Peyer's patch (tissue), 4 donors: ENCODE data around the gene SAV1.

ENCODE experiments used
- POLR2A ChIP-seq, 2 donors: fragments of 450-650 bp; IDR thresholded peaks; one replicate each; pipeline ENCODE4 v1.5.1; 2017; ENCODE audit warnings: antibody characterized with exemption in 2 of 2, mild to moderate bottlenecking in 2 of 2, moderate library complexity in 2 of 2
- TF ChIP-seq, protein P1 (sequence below), 6 experiments: fragments of 450-650 bp in 4 of 6; fragments of 200-600 bp in 2 of 6; sonication (generic) in 1 of 6; IDR thresholded peaks; one replicate each; pipeline ENCODE4 v1.5.1; 2017 to 2019; ENCODE audit warnings: antibody characterized with exemption in 6 of 6, mild to moderate bottlenecking in 3 of 6, moderate library complexity in 1 of 6

- TF ChIP-seq, protein P1, sequence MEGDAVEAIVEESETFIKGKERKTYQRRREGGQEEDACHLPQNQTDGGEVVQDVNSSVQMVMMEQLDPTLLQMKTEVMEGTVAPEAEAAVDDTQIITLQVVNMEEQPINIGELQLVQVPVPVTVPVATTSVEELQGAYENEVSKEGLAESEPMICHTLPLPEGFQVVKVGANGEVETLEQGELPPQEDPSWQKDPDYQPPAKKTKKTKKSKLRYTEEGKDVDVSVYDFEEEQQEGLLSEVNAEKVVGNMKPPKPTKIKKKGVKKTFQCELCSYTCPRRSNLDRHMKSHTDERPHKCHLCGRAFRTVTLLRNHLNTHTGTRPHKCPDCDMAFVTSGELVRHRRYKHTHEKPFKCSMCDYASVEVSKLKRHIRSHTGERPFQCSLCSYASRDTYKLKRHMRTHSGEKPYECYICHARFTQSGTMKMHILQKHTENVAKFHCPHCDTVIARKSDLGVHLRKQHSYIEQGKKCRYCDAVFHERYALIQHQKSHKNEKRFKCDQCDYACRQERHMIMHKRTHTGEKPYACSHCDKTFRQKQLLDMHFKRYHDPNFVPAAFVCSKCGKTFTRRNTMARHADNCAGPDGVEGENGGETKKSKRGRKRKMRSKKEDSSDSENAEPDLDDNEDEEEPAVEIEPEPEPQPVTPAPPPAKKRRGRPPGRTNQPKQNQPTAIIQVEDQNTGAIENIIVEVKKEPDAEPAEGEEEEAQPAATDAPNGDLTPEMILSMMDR (IDR thresholded peaks at IDR 0.05), result no peak
- no peak for TF ChIP-seq POLR2A (IDR thresholded peaks at IDR 0.05)
These were observed 37.0 kb upstream of the SAV1 start for GRCh38 chr14:50705026-50705593.
